ENCODE measurements around the gene RBM20.
"Not testable (repeated sequence)": the region's sequence is repeated elsewhere in the genome, so short reads cannot be mapped to it uniquely, and the experiment has no call there.

Gene RBM20

GRCh38 chr10:110648692-110649346 is 4.7 kb downstream of the RBM20 start:
- DNase-seq, result no peak

DNA sequence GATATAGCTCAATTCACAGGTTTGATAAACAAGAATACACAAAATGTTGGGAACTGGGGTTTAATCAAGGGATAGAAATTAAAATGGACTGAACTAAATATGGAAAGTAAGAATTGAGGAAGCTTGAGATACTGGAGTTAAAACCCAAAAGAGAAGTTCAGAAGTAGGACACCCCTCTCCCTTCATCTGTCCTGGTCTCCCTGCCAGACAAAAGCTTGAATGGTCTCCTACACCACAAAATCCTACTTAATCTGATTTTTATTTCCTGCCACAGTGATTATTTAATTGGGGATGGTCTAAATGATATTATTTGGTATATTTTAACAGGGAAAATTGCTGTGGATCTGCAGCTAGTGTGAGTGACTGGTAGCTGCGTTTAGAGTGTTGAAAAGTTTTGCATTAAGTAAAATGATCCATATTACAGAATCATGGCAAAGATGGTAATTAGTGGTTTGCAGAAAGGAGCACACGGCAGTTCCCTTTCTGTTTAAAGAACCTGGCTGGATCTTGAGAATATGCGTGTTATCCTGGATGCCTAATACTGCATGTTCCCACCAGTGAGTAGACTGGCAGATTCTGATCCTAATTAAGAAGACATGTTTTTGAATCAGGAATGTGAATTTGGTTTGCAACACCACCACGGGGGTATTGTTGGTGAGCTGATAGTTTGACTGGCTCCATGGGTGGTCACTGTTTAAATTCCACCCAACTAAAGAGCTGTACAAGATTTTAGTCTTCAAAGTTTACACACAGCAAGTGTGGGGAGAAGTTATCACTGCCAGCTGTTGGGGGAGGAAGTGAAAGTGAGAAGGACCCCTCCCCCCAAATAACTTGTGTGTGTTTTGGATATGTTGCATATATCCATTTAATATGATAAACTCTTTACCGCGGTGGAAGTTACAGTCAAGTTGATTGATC is 5.5 kb downstream of the RBM20 start:
- no peak for DNase-seq

DNA sequence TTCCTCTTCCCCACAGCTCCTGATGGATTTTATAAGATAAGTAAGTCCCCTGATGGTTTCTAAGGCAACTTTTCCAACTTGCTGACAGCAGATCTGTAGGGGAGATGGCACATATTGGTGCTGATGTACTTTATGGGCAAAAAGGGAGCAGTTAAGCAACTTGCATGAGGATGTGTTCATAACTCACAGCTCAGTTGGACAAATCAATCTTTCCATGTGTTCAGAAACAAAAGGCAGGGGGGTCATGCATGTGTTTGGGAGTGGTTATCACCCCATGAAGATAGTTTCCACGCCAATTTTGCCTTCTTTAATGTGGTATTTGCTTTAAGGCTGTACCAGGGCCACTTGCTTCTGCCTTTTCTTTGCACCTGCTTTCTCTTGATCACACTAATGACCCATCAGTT is 6.1 kb downstream of the RBM20 start:
- no peak for DNase-seq

DNA sequence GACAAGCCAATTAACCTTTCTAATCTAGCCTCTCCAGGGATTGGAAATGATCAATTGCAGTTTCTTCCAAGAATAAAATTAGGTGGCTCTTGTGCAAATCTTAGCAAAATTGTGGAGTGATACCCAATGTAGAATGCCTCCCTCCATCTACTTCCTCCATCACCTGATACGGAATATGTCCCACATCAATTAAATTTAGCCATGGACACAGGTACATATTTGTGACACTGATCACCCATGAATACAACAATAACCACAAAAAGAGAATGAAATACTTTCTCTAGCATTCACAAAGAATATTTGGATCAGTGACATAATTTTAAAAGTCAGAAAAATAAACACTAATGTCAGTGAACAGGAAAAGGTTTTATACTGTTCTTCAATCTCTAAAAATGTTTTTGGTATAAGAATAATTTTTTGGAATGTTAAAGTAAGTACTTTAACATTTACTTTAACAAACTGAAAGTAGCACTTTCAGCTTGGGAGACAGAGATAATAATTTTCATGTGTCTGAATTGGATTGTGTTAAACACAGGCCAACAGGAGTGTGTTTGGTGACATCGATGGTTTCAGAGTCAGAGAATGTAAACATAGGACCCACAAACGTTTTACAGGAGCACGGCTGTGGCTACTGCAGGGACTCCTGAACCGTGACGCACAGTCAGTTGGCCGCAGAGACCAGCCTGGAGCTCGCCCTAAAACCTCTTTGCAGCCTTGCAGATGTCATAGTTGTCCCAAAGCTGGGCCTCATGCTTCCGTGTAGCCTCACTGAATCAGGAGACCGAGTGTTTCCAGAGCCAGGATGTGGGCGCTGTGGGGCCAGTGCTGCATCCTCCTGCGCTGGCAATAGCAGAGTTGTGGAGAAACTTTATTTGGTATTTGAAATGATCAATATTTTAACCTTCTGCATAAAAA is 7.2 kb downstream of the RBM20 start:
- no peak for DNase-seq

GRCh38 chr10:110652475-110653118 is 8.5 kb downstream of the RBM20 start:
- no peak for DNase-seq

DNA sequence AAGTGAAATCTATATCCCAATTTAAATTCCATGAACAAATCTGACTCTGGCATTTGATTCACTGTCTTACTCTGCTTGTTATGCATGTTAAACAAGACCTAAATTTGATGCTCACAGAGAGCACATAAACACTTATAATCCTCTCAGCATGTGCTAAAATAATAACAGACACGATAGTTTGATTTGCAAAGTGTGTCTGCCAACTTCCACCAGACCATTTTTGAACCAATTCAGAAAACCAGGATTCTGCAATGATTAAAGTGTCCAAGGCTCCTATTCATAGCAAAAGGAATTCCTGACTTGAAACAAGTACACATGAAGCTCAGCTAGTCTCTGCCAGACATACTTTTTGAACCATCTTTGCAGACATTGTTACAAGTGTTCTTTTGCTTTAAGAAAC is 11.2 kb downstream of the RBM20 start:
- DNase-seq, result no peak

DNA sequence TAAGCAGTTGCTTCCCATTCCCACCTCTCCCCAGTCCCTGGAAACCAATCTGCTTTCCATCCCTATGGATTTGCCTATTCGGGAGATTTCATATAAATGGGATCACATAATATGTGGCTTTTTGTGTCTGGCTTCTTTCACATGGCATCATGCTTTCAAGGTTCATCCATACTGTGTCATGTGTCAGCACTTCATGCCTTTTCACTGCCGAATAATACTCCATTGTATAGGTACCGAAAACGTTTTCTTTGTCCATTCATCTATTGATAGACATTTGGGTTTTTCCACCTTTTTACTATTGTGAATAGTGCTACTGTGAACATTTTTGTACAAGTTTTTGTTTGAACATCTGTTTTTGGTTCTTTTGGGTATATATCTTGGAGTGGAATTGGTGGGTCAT is 12.5 kb downstream of the RBM20 start:
- no peak for DNase-seq

GRCh38 chr10:110657973-110658691 is 14.0 kb downstream of the RBM20 start:
- no peak for DNase-seq

GRCh38 chr10:110659558-110659957 is 15.4 kb downstream of the RBM20 start:
- DNase-seq, result no peak

DNA sequence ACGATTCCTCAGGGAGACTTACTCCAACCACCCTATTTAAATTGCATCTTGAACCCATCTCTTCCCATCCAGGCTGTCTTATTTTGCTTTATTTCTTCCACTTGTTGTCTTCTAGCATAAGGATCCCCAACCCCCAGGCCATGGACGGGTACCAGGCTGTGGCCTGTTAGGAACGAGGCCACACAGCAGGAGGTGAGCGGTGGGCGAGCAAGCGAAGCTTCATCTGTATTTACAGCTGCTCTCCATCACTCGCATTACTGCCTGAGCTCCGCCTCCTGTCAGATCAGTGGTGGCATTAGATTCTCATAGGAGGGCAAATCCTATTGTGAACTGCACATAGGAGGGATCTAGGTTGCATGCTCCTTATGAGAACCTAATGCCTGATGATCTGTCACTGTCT is 16.2 kb downstream of the RBM20 start:
- not testable (repeated sequence) for DNase-seq

DNA sequence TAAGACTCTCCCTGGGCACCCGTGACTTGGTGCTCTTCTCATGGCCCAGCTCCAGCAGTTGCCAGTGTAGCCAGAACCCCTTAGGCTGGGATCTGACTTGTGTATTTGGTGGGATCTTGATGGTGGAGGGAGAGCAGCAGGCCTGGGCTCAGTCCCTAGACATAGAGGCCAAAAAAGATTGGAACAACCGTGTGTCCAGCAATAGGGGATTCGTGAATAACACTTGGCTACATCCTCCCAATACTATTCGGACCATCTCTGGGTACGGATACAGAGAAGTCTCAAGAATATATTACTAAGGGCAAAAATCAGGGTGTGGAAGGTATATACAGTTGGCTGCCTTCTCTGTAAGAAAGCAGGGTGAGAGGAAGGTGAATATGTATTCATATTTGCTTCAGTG is 17.2 kb downstream of the RBM20 start:
- no peak for DNase-seq

- DNase-seq, result no peak
Measured at GRCh38 chr10:110664483-110665420, 20.6 kb downstream of the RBM20 start.

GRCh38 chr10:110666259-110666658 is 22.1 kb downstream of the RBM20 start:
- not testable (repeated sequence) for DNase-seq

GRCh38 chr10:110666673-110667072 is 22.5 kb downstream of the RBM20 start:
- DNase-seq, result no peak

- no peak for DNase-seq
Measured at GRCh38 chr10:110667620-110668343, 23.6 kb downstream of the RBM20 start.

GRCh38 chr10:110668443-110668842 is 24.3 kb downstream of the RBM20 start:
- no peak for DNase-seq

- no peak for DNase-seq
Measured at GRCh38 chr10:110670335-110670734, 26.2 kb downstream of the RBM20 start.

GRCh38 chr10:110671788-110672579 is 27.8 kb downstream of the RBM20 start:
- peak in 43 of 56 donors; percentile 3 to 68 (median 36) for DNase-seq
